B cell (primary cell): ENCODE results near the gene CHRNA7.

Experiments used
- EZH2 ChIP-seq: IDR thresholded peaks from 2 replicates; pipeline ENCODE4 v1.6.1; 2012; ENCODE audit warnings: borderline replicate concordance, low read depth, mild to moderate bottlenecking, moderate library complexity, low read length; ENCODE audit not compliant: insufficient read depth, poor library complexity, severe bottlenecking
- TF ChIP-seq, protein P1 (sequence below): fragments of 200-600 bp; IDR thresholded peaks from one replicate; pipeline ENCODE4 v1.8.0; 2022; ENCODE audit warnings: antibody characterized with exemption, mild to moderate bottlenecking

DNA sequence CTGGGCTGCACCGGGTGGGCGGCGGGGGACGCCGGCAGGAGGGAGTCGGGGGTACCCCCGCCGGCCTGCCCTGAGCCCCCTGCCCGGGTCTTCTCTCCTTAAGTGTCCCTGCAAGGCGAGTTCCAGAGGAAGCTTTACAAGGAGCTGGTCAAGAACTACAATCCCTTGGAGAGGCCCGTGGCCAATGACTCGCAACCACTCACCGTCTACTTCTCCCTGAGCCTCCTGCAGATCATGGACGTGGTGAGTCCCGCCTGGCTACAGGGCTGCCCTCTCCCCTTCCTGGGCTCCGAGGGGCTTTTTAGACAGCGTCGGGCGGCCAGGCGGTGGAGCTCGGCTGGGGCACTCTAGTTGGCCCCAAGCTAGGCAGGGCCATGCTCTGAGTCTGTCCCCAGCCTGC, 480 bp downstream of the CHRNA7 start:
- TF ChIP-seq, protein P1, sequence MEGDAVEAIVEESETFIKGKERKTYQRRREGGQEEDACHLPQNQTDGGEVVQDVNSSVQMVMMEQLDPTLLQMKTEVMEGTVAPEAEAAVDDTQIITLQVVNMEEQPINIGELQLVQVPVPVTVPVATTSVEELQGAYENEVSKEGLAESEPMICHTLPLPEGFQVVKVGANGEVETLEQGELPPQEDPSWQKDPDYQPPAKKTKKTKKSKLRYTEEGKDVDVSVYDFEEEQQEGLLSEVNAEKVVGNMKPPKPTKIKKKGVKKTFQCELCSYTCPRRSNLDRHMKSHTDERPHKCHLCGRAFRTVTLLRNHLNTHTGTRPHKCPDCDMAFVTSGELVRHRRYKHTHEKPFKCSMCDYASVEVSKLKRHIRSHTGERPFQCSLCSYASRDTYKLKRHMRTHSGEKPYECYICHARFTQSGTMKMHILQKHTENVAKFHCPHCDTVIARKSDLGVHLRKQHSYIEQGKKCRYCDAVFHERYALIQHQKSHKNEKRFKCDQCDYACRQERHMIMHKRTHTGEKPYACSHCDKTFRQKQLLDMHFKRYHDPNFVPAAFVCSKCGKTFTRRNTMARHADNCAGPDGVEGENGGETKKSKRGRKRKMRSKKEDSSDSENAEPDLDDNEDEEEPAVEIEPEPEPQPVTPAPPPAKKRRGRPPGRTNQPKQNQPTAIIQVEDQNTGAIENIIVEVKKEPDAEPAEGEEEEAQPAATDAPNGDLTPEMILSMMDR, result no peak
- TF ChIP-seq EZH2, result no peak
